Body of pancreas (tissue), 4 donors: Measurements from ENCODE around the gene CACNG1.

Source experiments
- CTCF ChIP-seq, 7 experiments: fragments of 450-650 bp in 4 of 7; fragments of 200-600 bp in 3 of 7; sonication (generic) in 3 of 7; IDR thresholded peaks; one replicate each; pipeline ENCODE4 v1.5.1; 2016 to 2019; ENCODE audit warnings: antibody characterized with exemption in 7 of 7
- POLR2A ChIP-seq, 3 donors: fragments of 450-650 bp; IDR thresholded peaks; one replicate each; pipeline ENCODE4 v1.6.1; 2016; ENCODE audit warnings: antibody characterized with exemption in 3 of 3, mild to moderate bottlenecking in 2 of 3

GRCh38 chr17:67016039-67016762, 28.2 kb upstream of the CACNG1 start:
- TF ChIP-seq CTCF (IDR thresholded peaks at IDR 0.05) (no peak), POLR2A (IDR thresholded peaks at IDR 0.05) (no peak)
